Measurements from ENCODE around the gene OPTC.

DNA sequence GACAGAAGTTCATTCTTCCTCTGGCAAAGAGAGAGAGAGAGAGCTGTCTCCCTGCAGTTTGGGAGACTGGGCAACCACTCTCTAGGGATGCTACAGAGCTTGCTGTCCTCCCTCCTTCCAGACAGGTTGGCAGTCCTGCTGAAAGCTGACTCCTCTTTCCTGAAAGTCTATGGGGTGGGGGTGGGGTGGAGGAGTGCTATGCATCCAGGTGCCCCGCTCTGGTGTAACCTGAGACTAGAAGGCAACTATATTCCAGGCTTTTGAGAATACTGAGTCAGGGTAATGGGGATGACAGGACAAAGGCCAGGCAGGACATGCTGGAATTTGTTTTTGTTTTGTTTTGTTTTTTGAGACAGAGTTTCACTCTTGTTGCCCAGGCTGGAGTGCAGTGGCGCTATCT, 55.4 kb downstream of the OPTC start:
- TF ChIP-seq POLR2A (IDR thresholded peaks at IDR 0.05): no peak
- TF ChIP-seq, protein P1, sequence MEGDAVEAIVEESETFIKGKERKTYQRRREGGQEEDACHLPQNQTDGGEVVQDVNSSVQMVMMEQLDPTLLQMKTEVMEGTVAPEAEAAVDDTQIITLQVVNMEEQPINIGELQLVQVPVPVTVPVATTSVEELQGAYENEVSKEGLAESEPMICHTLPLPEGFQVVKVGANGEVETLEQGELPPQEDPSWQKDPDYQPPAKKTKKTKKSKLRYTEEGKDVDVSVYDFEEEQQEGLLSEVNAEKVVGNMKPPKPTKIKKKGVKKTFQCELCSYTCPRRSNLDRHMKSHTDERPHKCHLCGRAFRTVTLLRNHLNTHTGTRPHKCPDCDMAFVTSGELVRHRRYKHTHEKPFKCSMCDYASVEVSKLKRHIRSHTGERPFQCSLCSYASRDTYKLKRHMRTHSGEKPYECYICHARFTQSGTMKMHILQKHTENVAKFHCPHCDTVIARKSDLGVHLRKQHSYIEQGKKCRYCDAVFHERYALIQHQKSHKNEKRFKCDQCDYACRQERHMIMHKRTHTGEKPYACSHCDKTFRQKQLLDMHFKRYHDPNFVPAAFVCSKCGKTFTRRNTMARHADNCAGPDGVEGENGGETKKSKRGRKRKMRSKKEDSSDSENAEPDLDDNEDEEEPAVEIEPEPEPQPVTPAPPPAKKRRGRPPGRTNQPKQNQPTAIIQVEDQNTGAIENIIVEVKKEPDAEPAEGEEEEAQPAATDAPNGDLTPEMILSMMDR (IDR thresholded peaks at IDR 0.05): no peak
